ENCODE measurements around the gene BGLAP. TPM values are rescaled to one million over a fixed set of nuclear protein-coding genes. Genes with fewer than 3 reads are reported as not detected.

Gene BGLAP
- total RNA-seq, result 1 to 10 TPM; 1.3 to 3.0 TPM

DNA sequence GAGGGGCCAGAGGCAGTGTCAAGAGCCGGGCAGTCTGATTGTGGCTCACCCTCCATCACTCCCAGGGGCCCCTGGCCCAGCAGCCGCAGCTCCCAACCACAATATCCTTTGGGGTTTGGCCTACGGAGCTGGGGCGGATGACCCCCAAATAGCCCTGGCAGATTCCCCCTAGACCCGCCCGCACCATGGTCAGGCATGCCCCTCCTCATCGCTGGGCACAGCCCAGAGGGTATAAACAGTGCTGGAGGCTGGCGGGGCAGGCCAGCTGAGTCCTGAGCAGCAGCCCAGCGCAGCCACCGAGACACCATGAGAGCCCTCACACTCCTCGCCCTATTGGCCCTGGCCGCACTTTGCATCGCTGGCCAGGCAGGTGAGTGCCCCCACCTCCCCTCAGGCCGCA lies at the start of gene BGLAP:
BGLAP (plus strand) TSS at position 259 of the 400 bp plus-strand sequence; CDS start at position 307, 48 bp downstream.
- Mint-ChIP-seq H3K9me3 (no peaks in the 10 kb centered on the region), H3K27ac (no peak within 1 kb of the TSS), H3K4me3 (no peak within 1 kb of the TSS), H3K27me3 (no peaks in the 10 kb centered on the region), H3K4me1 (peaks cover 18% of the 10 kb centered on the region), H3K36me3 (ENCODE audit: low read depth) (peaks cover 22% of the 10 kb centered on the region)
- no peak for DNase-seq
- POLR2A ChIA-PET, result no interaction called here
- CTCF ChIA-PET, result interaction anchor here (0.5 to 1.2 kb wide), 2 partner anchors 9 to 95 kb away, joined by 4 to 7 read pairs; no protein-coding TSS in a partner anchor

- Mint-ChIP-seq H3K27me3 (no peaks in the 10 kb centered on the region), H3K4me3 (peak overlapping the region; percentile 91), H3K9me3 (peaks cover 9% of the 10 kb centered on the region), H3K27ac (peak overlapping the region; percentile 98), H3K36me3 (ENCODE audit: low read depth) (peaks cover 29% of the 10 kb centered on the region), H3K4me1 (peaks cover 53% of the 10 kb centered on the region)
- CTCF ChIA-PET, result interaction anchor here (1.2 to 1.8 kb wide), 4 partner anchors 20 to 97 kb away, joined by 3 to 5 read pairs (median 4); partner anchors contain the start of genes PMF1 and SEMA4A
- DNase-seq, result no peak
- POLR2A ChIA-PET, result interaction anchor here (1.1 kb wide), 1 partner anchor 20 kb away, joined by 5 read pairs; the partner anchor contains the start of gene PMF1
These were observed 48.8 kb upstream of the BGLAP start for GRCh38 chr1:156193208-156193487.

DNA sequence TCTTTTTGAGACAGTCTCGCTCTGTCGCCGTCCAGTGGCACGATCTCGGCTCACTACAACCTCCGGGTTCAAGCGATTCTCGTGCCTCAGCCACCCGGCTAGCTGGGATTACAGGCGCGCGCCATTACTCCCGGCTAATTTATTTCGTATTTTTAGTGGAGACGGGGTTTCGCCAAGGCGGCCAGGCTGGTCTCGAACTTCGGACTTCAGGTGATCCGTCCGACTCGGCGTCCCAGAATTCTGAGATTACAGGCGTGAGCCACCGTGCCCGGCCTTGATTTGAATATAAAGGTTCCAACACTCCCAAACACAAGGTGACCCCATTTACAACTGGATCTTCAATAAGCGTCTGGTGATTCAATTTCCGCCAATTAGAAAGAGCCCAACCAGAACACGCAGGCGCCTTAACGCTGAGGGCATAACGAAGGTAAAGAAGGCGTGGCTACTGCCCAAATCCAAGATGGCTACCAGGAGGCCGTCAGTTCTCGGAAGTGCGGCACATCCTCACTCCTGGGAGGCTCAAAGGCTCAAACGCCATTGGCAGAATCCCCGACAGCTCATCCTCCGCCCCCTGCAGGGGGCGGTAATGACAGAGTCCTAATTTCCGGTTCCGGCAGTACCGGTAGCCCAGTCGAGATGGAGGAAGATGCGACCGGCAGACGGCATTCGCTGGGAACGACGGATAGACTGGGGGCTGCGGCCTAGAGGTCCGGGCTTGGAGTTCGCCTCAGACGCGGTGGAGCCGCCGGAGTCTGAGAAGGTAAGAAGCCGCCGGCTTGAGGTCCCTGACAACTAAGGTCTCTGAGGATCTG lies 48.3 kb upstream of the BGLAP start, which contains the start of gene SLC25A44:
SLC25A44 (plus strand) TSS at position 617 of the 812 bp plus-strand sequence. CDS start 5,744 bp downstream, outside the sequence.
- peaks cover 9% of the 10 kb centered on the region for H3K9me3 Mint-ChIP-seq
- ChIA-PET CTCF (interaction anchor here (0.7 to 1.8 kb wide), 9 partner anchors 12 to 98 kb away, joined by 3 to 6 read pairs (median 3); partner anchors contain the start of genes PMF1 and SEMA4A), POLR2A (interaction anchor here (0.6 to 1.1 kb wide), 3 partner anchors 19 to 240 kb away, joined by 3 to 5 read pairs (median 4); partner anchors contain the start of gene PMF1)
- H3K4me3 Mint-ChIP-seq, result peak within 1 kb of the TSS; percentile 91
- peak within 1 kb of the TSS; percentile 98 for H3K27ac Mint-ChIP-seq
- peaks cover 33% of the 10 kb centered on the region for H3K36me3 Mint-ChIP-seq (ENCODE audit: low read depth)
- no peaks in the 10 kb centered on the region for H3K27me3 Mint-ChIP-seq
- H3K4me1 Mint-ChIP-seq, result peaks cover 58% of the 10 kb centered on the region
- peak; percentile 98 for DNase-seq

DNA sequence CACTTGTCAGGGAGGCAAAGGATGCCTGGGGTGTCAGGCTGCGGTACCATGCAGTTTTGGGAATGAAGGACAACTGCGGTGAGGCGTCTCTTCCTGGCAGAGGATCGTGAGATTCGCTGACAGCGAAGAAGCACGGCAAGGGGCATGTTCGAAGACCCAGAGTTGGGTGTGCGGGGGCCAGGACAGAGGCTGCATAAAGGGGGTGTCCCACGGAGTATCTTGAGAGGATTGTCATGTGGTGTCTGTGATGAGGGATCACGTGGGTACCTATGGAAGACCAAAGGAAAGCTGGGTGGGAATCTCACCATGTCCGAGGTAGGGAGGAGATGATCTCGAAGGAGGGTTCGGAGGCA lies 47.7 kb upstream of the BGLAP start:
- Mint-ChIP-seq H3K4me3 (peak overlapping the region; percentile 91), H3K27me3 (no peaks in the 10 kb centered on the region), H3K36me3 (ENCODE audit: low read depth) (peaks cover 38% of the 10 kb centered on the region), H3K27ac (peak overlapping the region; percentile 98), H3K9me3 (peaks cover 5% of the 10 kb centered on the region), H3K4me1 (peaks cover 64% of the 10 kb centered on the region)
- ChIA-PET POLR2A (no interaction called here), CTCF (interaction anchor here (0.5 to 1.8 kb wide), 10 partner anchors 14 to 1831 kb away, joined by 3 to 6 read pairs (median 4); partner anchors contain the start of gene SEMA4A)
- no peak for DNase-seq

- Mint-ChIP-seq H3K4me3 (peak overlapping the region; percentile 91), H3K36me3 (ENCODE audit: low read depth) (peaks cover 46% of the 10 kb centered on the region), H3K27me3 (no peaks in the 10 kb centered on the region), H3K9me3 (no peaks in the 10 kb centered on the region), H3K4me1 (peaks cover 77% of the 10 kb centered on the region), H3K27ac (peak overlapping the region; percentile 38)
- ChIA-PET POLR2A (no interaction called here), CTCF (interaction anchor here (2.4 kb wide), 1 partner anchor 29 kb away, joined by 11 read pairs; no protein-coding TSS in a partner anchor)
- DNase-seq, result no peak
These were observed 46.1 kb upstream of the BGLAP start for GRCh38 chr1:156195853-156196252.

DNA sequence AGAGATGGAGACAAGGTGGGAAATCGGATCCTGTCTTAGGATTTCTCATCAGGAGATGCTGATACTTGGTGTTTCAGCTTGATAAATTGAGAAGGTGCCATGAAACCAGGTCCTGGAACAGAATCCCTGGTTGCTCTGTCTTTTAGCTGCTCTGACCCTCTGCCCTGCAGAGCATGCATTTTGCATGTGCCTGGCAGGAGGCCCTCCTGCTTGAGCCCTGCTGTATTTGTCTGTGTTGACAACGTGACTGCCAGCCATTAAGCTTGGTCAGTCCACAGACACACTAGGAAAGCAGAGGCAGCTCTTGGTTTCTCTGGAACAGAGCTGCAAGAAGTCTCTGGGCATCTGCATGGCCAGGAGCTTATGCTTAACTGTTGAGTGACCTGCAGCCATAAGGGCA lies 45.5 kb upstream of the BGLAP start:
- DNase-seq, result no peak
- H3K27ac Mint-ChIP-seq, result peak overlapping the region; percentile 15
- H3K36me3 Mint-ChIP-seq (ENCODE audit: low read depth), result peaks cover 46% of the 10 kb centered on the region
- no peaks in the 10 kb centered on the region for H3K27me3 Mint-ChIP-seq
- peaks cover 77% of the 10 kb centered on the region for H3K4me1 Mint-ChIP-seq
- ChIA-PET CTCF (interaction anchor here (0.6 to 3.3 kb wide), 6 partner anchors 10 to 275 kb away, joined by 3 to 30 read pairs (median 4); partner anchors contain the start of gene PMF1), POLR2A (interaction anchor here (0.8 kb wide), 1 partner anchor 21 kb away, joined by 3 read pairs; no protein-coding TSS in a partner anchor)
- no peaks in the 10 kb centered on the region for H3K9me3 Mint-ChIP-seq
- H3K4me3 Mint-ChIP-seq, result no peak overlapping the region

- H3K4me1 Mint-ChIP-seq, result peaks cover 64% of the 10 kb centered on the region
- no peak for DNase-seq
- H3K4me3 Mint-ChIP-seq, result no peak overlapping the region
- POLR2A ChIA-PET, result interaction anchor here (0.6 kb wide), 2 partner anchors 14 to 101 kb away, joined by 3 to 5 read pairs; partner anchors contain the start of gene PMF1
- CTCF ChIA-PET, result interaction anchor here (0.7 to 3.3 kb wide), 10 partner anchors 13 to 103 kb away, joined by 3 to 30 read pairs (median 4); partner anchors contain the start of gene PMF1
- peaks cover 43% of the 10 kb centered on the region for H3K36me3 Mint-ChIP-seq (ENCODE audit: low read depth)
- no peaks in the 10 kb centered on the region for H3K27me3 Mint-ChIP-seq
- H3K9me3 Mint-ChIP-seq, result no peaks in the 10 kb centered on the region
- peak overlapping the region; percentile 81 for H3K27ac Mint-ChIP-seq
These were observed 43.1 kb upstream of the BGLAP start for GRCh38 chr1:156198831-156199349.

GRCh38 chr1:156200044-156200443 lies 41.9 kb upstream of the BGLAP start:
- Mint-ChIP-seq H3K4me3 (no peak overlapping the region), H3K36me3 (ENCODE audit: low read depth) (peaks cover 42% of the 10 kb centered on the region), H3K4me1 (peaks cover 58% of the 10 kb centered on the region), H3K27ac (no peak overlapping the region), H3K9me3 (no peaks in the 10 kb centered on the region), H3K27me3 (no peaks in the 10 kb centered on the region)
- DNase-seq, result no peak
- ChIA-PET CTCF (interaction anchor here (0.7 to 2.2 kb wide), 7 partner anchors 13 to 54 kb away, joined by 3 to 9 read pairs (median 3); partner anchors contain the start of gene PMF1), POLR2A (interaction anchor here (2.3 kb wide), 1 partner anchor 13 kb away, joined by 8 read pairs; the partner anchor contains the start of gene PMF1)

GRCh38 chr1:156203331-156203730 lies 38.7 kb upstream of the BGLAP start:
- peaks cover 31% of the 10 kb centered on the region for H3K4me1 Mint-ChIP-seq
- peaks cover 40% of the 10 kb centered on the region for H3K36me3 Mint-ChIP-seq (ENCODE audit: low read depth)
- H3K4me3 Mint-ChIP-seq, result no peak overlapping the region
- H3K27me3 Mint-ChIP-seq, result no peaks in the 10 kb centered on the region
- H3K9me3 Mint-ChIP-seq, result no peaks in the 10 kb centered on the region
- POLR2A ChIA-PET, result interaction anchor here (0.6 kb wide), 1 partner anchor 39 kb away, joined by 3 read pairs; no protein-coding TSS in a partner anchor
- CTCF ChIA-PET, result interaction anchor here (0.6 kb wide), 1 partner anchor 95 kb away, joined by 3 read pairs; no protein-coding TSS in a partner anchor
- DNase-seq, result no peak
- no peak overlapping the region for H3K27ac Mint-ChIP-seq

GRCh38 chr1:156204686-156205085 lies 37.3 kb upstream of the BGLAP start:
- no peak overlapping the region for H3K27ac Mint-ChIP-seq
- DNase-seq, result no peak
- CTCF ChIA-PET, result interaction anchor here (0.6 kb wide), 1 partner anchor 39 kb away, joined by 4 read pairs; no protein-coding TSS in a partner anchor
- H3K36me3 Mint-ChIP-seq (ENCODE audit: low read depth), result peaks cover 40% of the 10 kb centered on the region
- H3K9me3 Mint-ChIP-seq, result no peaks in the 10 kb centered on the region
- no peak overlapping the region for H3K4me3 Mint-ChIP-seq
- peaks cover 23% of the 10 kb centered on the region for H3K4me1 Mint-ChIP-seq
- H3K27me3 Mint-ChIP-seq, result no peaks in the 10 kb centered on the region
- POLR2A ChIA-PET, result no interaction called here

DNA sequence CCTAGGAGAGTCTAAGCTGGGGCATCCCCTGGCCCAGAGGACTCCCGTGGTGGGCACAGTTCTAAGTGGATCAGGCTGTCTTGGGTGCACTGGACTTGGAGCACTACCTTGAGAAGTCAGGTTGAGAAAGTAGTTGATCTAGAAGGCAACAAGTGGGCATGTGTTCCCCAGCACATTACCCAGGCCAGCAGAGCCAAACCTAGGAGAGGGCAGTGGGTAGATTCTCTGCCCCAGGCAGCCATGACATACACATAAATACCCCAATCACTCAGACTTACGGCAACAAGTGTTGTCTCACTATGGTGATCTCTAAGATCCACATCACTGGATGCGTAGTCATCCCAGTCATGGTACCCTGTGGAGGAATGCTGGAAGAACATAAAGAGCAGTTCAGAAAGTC lies 30.7 kb upstream of the BGLAP start:
- DNase-seq, result no peak
- POLR2A ChIA-PET, result no interaction called here
- Mint-ChIP-seq H3K4me1 (peaks cover 38% of the 10 kb centered on the region), H3K36me3 (ENCODE audit: low read depth) (peaks cover 62% of the 10 kb centered on the region), H3K27ac (peak overlapping the region; percentile 98), H3K27me3 (no peaks in the 10 kb centered on the region), H3K9me3 (no peaks in the 10 kb centered on the region), H3K4me3 (no peak overlapping the region)
- CTCF ChIA-PET, result interaction anchor here (0.9 to 6.9 kb wide), 4 partner anchors 14 to 18 kb away, joined by 3 to 30 read pairs (median 4); no protein-coding TSS in a partner anchor

GRCh38 chr1:156212130-156212529 lies 29.9 kb upstream of the BGLAP start:
- no peak for DNase-seq

More at GRCh38 chr1:156212130-156212529, 29.9 kb upstream of the BGLAP start:
- Mint-ChIP-seq H3K27me3 (no peaks in the 10 kb centered on the region), H3K4me1 (peaks cover 41% of the 10 kb centered on the region), H3K27ac (peak overlapping the region; percentile 98), H3K4me3 (peak overlapping the region; percentile 90), H3K36me3 (ENCODE audit: low read depth) (peaks cover 63% of the 10 kb centered on the region), H3K9me3 (no peaks in the 10 kb centered on the region)
- ChIA-PET CTCF (interaction anchor here (1.3 to 6.9 kb wide), 6 partner anchors 9 to 67 kb away, joined by 5 to 30 read pairs (median 6); partner anchors contain the start of gene SLC25A44), POLR2A (interaction anchor here (0.6 to 1.4 kb wide), 4 partner anchors 10 to 15 kb away, joined by 3 to 8 read pairs (median 4); no protein-coding TSS in a partner anchor)

Measured in activated CD4-positive, alpha-beta T cell treated with anti-CD3 and anti-CD28 coated beads, Interleukin-2, amount 10 ng/mL, durations not matched to agents 7 days and 5 days (primary cell).